22Rv1 (cell line): Measurements from ENCODE around the gene AIF1.

Source experiments
- H3K27ac ChIP-seq: fragments of 450-650 bp; 2 replicates; pipeline ENCODE4 v1.5.1; 2017
- ZFX ChIP-seq: fragments of 450-650 bp; IDR thresholded peaks from 2 replicates; pipeline ENCODE4 v1.6.1; 2017; ENCODE audit warnings: antibody characterized with exemption, borderline replicate concordance
- TF ChIP-seq, protein P1 (sequence below): fragments of 450-650 bp; IDR thresholded peaks from 2 replicates; pipeline ENCODE4 v1.5.1; 2017; ENCODE audit warnings: mild to moderate bottlenecking

The AIF1 gene

GRCh38 chr6:31573239-31574105 is 41.6 kb upstream of the AIF1 start:
- H3K27ac ChIP-seq, result no peak overlapping the region
- no peak for TF ChIP-seq ZFX
- TF ChIP-seq, protein P1, sequence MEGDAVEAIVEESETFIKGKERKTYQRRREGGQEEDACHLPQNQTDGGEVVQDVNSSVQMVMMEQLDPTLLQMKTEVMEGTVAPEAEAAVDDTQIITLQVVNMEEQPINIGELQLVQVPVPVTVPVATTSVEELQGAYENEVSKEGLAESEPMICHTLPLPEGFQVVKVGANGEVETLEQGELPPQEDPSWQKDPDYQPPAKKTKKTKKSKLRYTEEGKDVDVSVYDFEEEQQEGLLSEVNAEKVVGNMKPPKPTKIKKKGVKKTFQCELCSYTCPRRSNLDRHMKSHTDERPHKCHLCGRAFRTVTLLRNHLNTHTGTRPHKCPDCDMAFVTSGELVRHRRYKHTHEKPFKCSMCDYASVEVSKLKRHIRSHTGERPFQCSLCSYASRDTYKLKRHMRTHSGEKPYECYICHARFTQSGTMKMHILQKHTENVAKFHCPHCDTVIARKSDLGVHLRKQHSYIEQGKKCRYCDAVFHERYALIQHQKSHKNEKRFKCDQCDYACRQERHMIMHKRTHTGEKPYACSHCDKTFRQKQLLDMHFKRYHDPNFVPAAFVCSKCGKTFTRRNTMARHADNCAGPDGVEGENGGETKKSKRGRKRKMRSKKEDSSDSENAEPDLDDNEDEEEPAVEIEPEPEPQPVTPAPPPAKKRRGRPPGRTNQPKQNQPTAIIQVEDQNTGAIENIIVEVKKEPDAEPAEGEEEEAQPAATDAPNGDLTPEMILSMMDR, result no peak

DNA sequence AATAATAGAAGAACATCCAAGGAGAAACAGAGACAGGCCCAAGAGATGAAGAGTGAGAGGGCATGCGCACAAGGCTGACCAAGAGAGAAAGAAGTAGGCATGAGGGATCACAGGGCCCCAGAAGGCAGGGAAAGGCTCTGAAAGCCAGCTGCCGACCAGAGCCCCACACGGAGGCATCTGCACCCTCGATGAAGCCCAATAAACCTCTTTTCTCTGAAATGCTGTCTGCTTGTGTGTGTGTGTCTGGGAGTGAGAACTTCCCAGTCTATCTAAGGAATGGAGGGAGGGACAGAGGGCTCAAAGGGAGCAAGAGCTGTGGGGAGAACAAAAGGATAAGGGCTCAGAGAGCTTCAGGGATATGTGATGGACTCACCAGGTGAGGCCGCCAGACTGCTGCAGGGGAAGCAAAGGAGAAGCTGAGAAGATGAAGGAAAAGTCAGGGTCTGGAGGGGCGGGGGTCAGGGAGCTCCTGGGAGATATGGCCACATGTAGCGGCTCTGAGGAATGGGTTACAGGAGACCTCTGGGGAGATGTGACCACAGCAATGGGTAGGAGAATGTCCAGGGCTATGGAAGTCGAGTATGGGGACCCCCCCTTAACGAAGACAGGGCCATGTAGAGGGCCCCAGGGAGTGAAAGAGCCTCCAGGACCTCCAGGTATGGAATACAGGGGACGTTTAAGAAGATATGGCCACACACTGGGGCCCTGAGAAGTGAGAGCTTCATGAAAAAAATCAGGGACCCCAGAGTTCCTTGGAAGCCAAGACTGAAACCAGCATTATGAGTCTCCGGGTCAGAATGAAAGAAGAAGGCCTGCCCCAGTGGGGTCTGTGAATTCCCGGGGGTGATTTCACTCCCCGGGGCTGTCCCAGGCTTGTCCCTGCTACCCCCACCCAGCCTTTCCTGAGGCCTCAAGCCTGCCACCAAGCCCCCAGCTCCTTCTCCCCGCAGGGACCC is 40.6 kb upstream of the AIF1 start:
- no peak for TF ChIP-seq ZFX
- no peak overlapping the region for H3K27ac ChIP-seq

GRCh38 chr6:31575335-31575901 is 39.6 kb upstream of the AIF1 start, which contains the start of gene TNF:
Gene TNF, plus strand, starts transcription at chr6:31575565. Its CDS starts 177 bp downstream, at chr6:31575742.
- H3K27ac ChIP-seq, result no peak within 1 kb of the TSS
- no peak for TF ChIP-seq ZFX
- TF ChIP-seq, protein P1, result no peak

GRCh38 chr6:31575952-31576685 is 38.9 kb upstream of the AIF1 start:
- TF ChIP-seq, protein P1, result no peak
- TF ChIP-seq ZFX, result no peak
- no peak overlapping the region for H3K27ac ChIP-seq

- H3K27ac ChIP-seq, result no peak overlapping the region
- TF ChIP-seq, protein P1, result no peak
- no peak for TF ChIP-seq ZFX
Measured at GRCh38 chr6:31576897-31577578, 38.0 kb upstream of the AIF1 start.

GRCh38 chr6:31577579-31577966 is 37.5 kb upstream of the AIF1 start:
- no peak overlapping the region for H3K27ac ChIP-seq
- TF ChIP-seq, protein P1, result no peak
- no peak for TF ChIP-seq ZFX
